ENCODE measurements around the gene CAPS.

DNA sequence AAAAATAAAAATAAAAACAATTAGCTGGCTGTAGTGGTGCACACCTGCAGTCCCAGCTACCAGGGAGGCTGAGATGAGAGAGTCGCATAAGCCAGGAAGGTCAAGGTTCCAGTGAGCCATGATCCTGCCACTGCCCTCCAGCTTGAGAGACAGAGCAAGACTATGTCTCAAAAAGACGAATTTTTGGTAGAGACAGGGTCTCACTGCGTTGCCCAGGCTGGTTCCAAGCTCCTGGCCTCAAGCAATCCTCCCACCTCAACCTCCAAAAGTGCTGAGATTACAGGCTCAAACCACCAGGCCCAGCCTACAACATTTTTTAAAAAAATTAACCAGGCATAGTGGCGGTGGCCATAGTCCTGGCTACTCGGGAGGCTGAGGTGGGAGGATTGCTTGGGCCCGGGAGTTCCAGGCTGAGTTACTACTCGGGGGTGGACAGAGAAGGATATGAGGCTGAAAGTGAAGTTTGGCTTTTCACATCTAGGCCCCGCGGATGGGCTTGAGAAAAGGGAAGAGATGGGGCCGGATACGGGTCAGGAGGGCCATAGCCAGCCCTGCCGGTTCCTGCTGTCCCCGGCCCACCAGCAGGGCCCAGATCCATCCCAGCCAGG is 20.7 kb upstream of the CAPS start:
- TF ChIP-seq, protein P1, sequence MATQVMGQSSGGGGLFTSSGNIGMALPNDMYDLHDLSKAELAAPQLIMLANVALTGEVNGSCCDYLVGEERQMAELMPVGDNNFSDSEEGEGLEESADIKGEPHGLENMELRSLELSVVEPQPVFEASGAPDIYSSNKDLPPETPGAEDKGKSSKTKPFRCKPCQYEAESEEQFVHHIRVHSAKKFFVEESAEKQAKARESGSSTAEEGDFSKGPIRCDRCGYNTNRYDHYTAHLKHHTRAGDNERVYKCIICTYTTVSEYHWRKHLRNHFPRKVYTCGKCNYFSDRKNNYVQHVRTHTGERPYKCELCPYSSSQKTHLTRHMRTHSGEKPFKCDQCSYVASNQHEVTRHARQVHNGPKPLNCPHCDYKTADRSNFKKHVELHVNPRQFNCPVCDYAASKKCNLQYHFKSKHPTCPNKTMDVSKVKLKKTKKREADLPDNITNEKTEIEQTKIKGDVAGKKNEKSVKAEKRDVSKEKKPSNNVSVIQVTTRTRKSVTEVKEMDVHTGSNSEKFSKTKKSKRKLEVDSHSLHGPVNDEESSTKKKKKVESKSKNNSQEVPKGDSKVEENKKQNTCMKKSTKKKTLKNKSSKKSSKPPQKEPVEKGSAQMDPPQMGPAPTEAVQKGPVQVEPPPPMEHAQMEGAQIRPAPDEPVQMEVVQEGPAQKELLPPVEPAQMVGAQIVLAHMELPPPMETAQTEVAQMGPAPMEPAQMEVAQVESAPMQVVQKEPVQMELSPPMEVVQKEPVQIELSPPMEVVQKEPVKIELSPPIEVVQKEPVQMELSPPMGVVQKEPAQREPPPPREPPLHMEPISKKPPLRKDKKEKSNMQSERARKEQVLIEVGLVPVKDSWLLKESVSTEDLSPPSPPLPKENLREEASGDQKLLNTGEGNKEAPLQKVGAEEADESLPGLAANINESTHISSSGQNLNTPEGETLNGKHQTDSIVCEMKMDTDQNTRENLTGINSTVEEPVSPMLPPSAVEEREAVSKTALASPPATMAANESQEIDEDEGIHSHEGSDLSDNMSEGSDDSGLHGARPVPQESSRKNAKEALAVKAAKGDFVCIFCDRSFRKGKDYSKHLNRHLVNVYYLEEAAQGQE (IDR thresholded peaks at IDR 0.05) = no peak
- TF ChIP-seq EP300 (IDR thresholded peaks at IDR 0.05) = no peak
- TF ChIP-seq, protein P2, sequence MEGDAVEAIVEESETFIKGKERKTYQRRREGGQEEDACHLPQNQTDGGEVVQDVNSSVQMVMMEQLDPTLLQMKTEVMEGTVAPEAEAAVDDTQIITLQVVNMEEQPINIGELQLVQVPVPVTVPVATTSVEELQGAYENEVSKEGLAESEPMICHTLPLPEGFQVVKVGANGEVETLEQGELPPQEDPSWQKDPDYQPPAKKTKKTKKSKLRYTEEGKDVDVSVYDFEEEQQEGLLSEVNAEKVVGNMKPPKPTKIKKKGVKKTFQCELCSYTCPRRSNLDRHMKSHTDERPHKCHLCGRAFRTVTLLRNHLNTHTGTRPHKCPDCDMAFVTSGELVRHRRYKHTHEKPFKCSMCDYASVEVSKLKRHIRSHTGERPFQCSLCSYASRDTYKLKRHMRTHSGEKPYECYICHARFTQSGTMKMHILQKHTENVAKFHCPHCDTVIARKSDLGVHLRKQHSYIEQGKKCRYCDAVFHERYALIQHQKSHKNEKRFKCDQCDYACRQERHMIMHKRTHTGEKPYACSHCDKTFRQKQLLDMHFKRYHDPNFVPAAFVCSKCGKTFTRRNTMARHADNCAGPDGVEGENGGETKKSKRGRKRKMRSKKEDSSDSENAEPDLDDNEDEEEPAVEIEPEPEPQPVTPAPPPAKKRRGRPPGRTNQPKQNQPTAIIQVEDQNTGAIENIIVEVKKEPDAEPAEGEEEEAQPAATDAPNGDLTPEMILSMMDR (IDR thresholded peaks at IDR 0.05) = no peak
